Left colon (tissue), 2 donors: ENCODE results near the gene DLEC1. TPM values are rescaled to one million over a fixed set of nuclear protein-coding genes. Genes with fewer than 3 reads are reported as not detected.
"Not testable (repeated sequence)": the region's sequence is repeated elsewhere in the genome, so short reads cannot be mapped to it uniquely, and the experiment has no call there.

Source experiments
- ATAC-seq: fragments of 200-7000 bp; cut with Tn5 transposase; one replicate; pipeline ENCODE4 v1.9.1; 2020; ENCODE audit warnings: mild to moderate bottlenecking, moderate library complexity
- DNase-seq, 2 donors: peaks; one replicate each; pipeline ENCODE4 v3.0.0-alpha.2; 2020
- intact Hi-C, 2 donors: fragments of 100-400 bp; cut with DNase I in 1 of 2; cut with micrococcal nuclease in 1 of 2; formaldehyde crosslinking; loops; one replicate each; pipeline versions ENCODE4 v1.11.2 to v1.14.0; 2022; cut with DNase I, micrococcal nuclease
- total RNA-seq, 2 donors: library from RNA; stranded (reverse); fragmentation: NEBNext Ultra II Directional; extraction: Animal tissue kit (Norgen Biotek cat#: 25700); gene quantifications; one replicate each; pipeline ENCODE4 v1.2.1, GENCODE V29; 2021
- donor health status: DM: no; HTN: no; CAD: no.
- donor health status: DM: yes; HTN: yes; CAD: no.

DLEC1 gene
- total RNA-seq, 2 donors from 2014 or later, result 1.5 to 2.1 TPM

- intact Hi-C loops, ATAC-seq, DNase-seq: not testable (repeated sequence)
Observed at GRCh38 chr3:38053286-38053685, 14.3 kb downstream of the DLEC1 start.

GRCh38 chr3:38053813-38054498 is 14.9 kb downstream of the DLEC1 start:
- DNase-seq, ATAC-seq, intact Hi-C loops: not testable (repeated sequence)

DNA sequence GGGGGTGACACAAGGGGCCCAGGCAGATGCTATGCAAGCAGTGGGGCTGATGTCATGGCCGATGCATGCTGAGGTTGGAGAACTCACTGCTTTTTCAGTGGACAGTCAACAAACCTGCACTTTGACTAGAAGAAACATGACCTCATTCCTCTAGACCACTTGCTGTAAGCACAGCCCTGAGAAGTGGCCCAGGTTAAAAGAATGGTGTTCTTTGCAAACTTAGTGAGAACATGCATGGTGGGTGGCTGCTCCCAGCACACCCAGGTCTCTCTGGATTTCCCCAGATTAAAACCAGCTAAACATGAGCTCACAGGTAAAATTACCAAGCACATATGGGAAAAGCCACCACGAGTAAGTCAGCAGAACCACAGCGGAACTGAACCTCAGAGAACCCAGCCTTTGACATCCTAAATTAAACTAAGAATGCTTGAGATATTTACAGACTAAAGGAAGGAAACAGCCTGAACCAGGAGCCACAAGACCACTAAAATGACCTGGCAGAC is 15.5 kb downstream of the DLEC1 start:
- no peak for ATAC-seq
- no peak for DNase-seq
- intact Hi-C loops, result no loop called here

GRCh38 chr3:38059148-38059547 is 20.1 kb downstream of the DLEC1 start:
- intact Hi-C loops, result no loop called here
- ATAC-seq, result no peak

GRCh38 chr3:38059591-38059990 is 20.6 kb downstream of the DLEC1 start:
- intact Hi-C loops, result no loop called here
- no peak for DNase-seq
- no peak for ATAC-seq

More at GRCh38 chr3:38059148-38059547, 20.1 kb downstream of the DLEC1 start:
- no peak for DNase-seq

DNA sequence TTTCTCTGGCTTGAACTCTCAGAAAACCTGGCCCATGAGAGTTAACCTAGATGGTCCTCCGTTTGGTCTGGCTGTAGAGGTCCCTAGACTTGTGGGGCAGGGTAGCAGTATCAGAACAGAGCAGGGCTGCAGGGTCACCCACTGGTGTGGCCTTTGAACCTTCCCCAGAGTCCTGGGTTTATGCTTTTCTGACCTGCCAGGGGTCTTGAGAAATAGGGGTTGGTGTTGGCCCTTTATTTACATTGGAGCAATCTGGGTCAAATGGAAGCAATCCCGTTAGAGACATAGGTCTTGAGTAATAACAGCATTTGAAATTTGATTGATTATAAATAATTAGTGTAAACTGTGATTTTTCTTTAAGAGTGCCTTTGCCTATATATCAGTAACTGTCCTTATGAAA is 23.8 kb downstream of the DLEC1 start:
- no peak for ATAC-seq
- intact Hi-C loops, result no loop called here
- DNase-seq, result no peak

DNA sequence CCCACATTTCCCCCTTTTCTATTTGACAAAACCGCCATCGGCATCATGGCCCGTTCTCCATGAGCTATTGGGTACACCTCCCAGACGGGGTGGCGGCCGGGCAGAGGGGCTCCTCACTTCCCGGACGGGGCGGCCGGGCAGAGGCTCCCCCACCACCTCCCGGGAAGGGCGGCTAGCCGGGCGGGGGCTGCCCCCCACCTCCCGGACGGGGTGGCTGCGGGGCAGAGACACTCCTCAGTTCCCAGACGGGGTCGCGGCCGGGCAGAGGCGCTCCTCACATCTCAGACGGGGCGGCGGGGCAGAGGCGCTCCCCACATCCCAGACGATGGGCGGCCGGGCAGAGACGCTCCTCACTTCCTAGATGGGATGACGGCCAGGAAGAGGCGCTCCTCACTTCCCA is 25.4 kb downstream of the DLEC1 start:
- ATAC-seq, intact Hi-C loops, DNase-seq: not testable (repeated sequence)

GRCh38 chr3:38067508-38068233 is 28.7 kb downstream of the DLEC1 start:
- no peak for ATAC-seq

DNA sequence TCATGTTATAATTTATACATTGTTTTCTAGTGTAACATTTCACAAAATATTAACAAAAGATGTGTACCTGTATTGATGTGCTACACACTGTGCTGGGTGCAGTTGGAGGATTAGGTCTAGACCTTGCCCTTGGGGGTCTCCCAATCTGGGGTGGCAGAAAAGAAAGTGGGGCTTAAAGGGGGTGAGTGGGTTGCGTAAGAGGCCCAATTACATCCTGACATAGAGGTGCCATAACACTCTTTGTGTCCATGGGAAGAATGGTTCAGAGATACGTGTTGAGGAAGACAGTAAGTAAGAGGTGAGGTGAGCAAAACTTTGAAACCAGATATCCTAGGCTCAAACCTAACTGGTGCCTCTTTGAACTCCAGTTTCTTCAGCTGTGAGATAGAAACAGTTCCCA is 31.0 kb downstream of the DLEC1 start:
- intact Hi-C loops, result no loop called here
- DNase-seq (no peak), ATAC-seq (no peak)

More at GRCh38 chr3:38067508-38068233, 28.7 kb downstream of the DLEC1 start:
- no peak for DNase-seq
- intact Hi-C loops, result no loop called here

DNA sequence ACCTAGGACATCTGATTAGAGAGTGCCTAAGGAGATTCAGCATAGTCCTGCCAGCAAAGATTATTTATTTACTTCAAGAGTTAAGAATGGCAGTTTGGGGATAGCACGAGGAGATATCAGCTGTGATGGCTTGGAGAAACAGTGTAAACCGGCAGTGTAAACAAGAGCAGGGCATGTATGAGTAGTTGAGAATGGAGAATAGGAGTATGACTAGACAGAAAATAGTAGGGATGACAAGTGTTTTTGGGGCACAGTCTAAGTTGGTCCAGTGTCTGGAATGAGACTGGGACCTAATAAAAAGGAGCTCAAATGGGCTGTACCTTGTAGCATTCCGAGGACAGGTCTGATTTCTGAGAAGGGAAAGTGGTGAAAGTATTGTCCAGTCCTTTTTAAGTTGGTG is 38.1 kb downstream of the DLEC1 start:
- ATAC-seq, intact Hi-C loops: not testable (repeated sequence)

GRCh38 chr3:38082296-38082695 is 43.3 kb downstream of the DLEC1 start:
- ATAC-seq, intact Hi-C loops, DNase-seq: not testable (repeated sequence)

More for the DNA sequence above, 38.1 kb downstream of the DLEC1 start:
- DNase-seq, result not testable (repeated sequence)

DNA sequence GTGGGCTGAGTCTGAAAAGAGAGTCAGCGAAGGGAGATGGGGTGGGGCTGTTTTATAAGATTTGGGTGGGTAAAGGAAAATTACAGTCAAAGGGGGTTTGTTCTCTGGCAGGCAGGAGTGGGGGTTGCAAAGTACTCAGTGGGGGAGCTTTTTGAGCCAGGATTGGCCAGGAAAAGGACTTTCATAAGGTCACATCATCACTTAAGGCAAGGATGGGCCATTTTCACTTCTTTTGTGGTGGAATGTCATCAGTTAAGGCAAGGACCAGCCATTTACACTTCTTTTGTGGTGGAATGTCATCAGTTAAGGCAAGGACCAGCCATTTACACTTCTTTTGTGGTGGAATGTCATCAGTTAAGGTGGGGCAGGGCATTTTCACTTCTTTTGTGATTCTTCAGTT is 44.2 kb downstream of the DLEC1 start:
- DNase-seq, intact Hi-C loops, ATAC-seq: not testable (repeated sequence)

DNA sequence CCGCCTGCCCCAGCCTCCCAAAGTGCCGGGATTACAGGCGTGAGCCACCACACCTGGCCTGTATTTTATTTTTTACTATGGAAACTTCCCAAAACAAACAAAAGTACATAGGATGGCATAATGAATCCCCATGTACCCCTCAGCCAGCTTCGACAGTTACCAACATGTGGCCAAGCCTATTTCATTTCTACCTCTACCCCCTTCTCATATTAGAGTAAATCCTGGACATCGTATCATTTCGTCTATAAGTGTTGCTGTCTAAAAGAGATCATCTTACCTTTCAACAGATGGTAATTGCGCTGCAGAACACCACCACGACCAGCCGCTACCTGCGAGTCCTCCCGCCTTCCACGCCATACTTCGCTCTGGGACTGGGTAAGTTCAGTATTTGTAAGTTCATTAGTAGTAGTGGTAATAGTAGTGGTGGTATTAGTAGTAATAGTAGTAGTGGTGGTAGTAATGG is 44.9 kb downstream of the DLEC1 start:
- no peak for ATAC-seq
- DNase-seq, result no peak
- intact Hi-C loops, result no loop called here

- no peak for DNase-seq
- intact Hi-C loops, result no loop called here
Observed at GRCh38 chr3:38084334-38085310, 45.6 kb downstream of the DLEC1 start.

GRCh38 chr3:38085311-38085942 is 46.4 kb downstream of the DLEC1 start:
- intact Hi-C loops, result no loop called here
- no peak for DNase-seq
- ATAC-seq, result no peak

More at GRCh38 chr3:38084334-38085310, 45.6 kb downstream of the DLEC1 start:
- ATAC-seq, result no peak

DNA sequence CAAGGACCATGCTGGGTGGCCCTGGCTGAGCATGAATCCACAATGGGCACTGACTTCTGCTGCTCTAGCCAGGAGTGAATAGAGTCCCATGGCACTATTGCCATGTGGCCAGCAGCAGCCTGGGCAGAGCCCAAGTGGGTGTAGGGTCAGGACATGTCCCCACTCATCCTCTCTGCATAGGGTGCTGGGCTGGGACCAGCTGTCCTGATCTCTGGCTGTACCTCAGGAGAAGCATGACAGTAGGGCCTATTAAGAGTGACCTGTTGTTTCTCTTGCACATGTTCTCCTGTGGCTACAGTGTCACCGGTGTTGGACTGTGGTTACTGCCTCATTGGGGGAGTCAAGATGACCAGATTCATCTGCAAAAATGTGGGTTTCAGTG is 46.9 kb downstream of the DLEC1 start:
- DNase-seq (no peak), ATAC-seq (no peak)
- intact Hi-C loops, result no loop called here

- ATAC-seq (no peak), DNase-seq (no peak)
- intact Hi-C loops, result no loop called here
Observed at GRCh38 chr3:38086496-38086895, 47.5 kb downstream of the DLEC1 start.

DNA sequence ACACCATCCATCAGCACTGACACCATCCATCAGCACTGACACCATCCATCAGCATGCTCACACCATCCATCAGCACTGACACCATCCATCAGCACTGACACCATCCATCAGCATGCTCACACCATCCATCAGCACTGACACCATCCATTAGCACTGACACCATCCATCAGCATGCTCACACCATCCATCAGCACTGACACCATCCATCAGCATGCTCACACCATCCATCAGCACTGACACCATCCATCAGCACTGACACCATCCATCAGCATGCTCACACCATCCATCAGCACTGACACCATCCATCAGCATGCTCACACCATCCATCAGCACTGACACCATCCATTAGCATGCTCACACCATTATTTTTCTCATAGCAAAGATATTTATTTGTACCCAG is 48.3 kb downstream of the DLEC1 start:
- DNase-seq, ATAC-seq, intact Hi-C loops: not testable (repeated sequence)
